Neural progenitor cell (in vitro differentiated cells): ENCODE results near the gene LRFN4. TPM values are rescaled to one million over a fixed set of nuclear protein-coding genes. Genes with fewer than 3 reads are reported as not detected.

Experiments
- DNase-seq: peaks from one replicate; pipeline ENCODE4 v3.0.0-alpha.2; 2016; ENCODE audit warnings: low spot score
- H2AFZ ChIP-seq: fragments of 200-600 bp; sonication (generic); replicated peaks from 2 replicates; pipeline ENCODE4 v1.6.1; 2016; ENCODE audit warnings: antibody characterized with exemption
- H3F3A ChIP-seq: fragments of 200-600 bp; sonication (generic); 2 replicates; pipeline ENCODE4 v1.6.1; 2016; ENCODE audit warnings: antibody characterized with exemption, low read depth
- H3K27ac ChIP-seq: fragments of 200-600 bp; sonication (generic); 2 replicates; pipeline ENCODE4 v1.5.1; 2016; ENCODE audit warnings: mild to moderate bottlenecking
- H3K27me3 ChIP-seq: fragments of 200-600 bp; sonication (generic); 2 replicates; pipeline ENCODE4 v1.6.1; 2016; ENCODE audit warnings: mild to moderate bottlenecking, moderate library complexity
- H3K36me3 ChIP-seq: fragments of 200-600 bp; sonication (generic); 2 replicates; pipeline ENCODE4 v1.5.1; 2016
- H3K4me1 ChIP-seq: fragments of 200-600 bp; sonication (generic); 2 replicates; pipeline ENCODE4 v1.6.1; 2016; ENCODE audit warnings: mixed run types
- H3K4me2 ChIP-seq: fragments of 200-600 bp; sonication (generic); 2 replicates; pipeline ENCODE4 v1.6.1; 2016
- H3K4me3 ChIP-seq: fragments of 200-600 bp; sonication (generic); 2 replicates; pipeline ENCODE4 v1.5.1; 2016
- H3K79me2 ChIP-seq: fragments of 200-600 bp; sonication (generic); 2 replicates; pipeline ENCODE4 v1.6.1; 2016; ENCODE audit warnings: low read depth
- H3K9ac ChIP-seq: fragments of 200-600 bp; sonication (generic); 2 replicates; pipeline ENCODE4 v1.6.1; 2016
- H3K9me3 ChIP-seq: fragments of 200-600 bp; sonication (generic); 2 replicates; pipeline ENCODE4 v1.5.1; 2016; ENCODE audit warnings: low read depth
- H4K20me1 ChIP-seq: fragments of 200-600 bp; sonication (generic); 2 replicates; pipeline ENCODE4 v1.6.1; 2016; ENCODE audit warnings: low read depth
- H3K27ac Mint-ChIP-seq: 3 replicates; pipeline ENCODE4 v1.8.0; 2021; ENCODE audit warnings: mixed read lengths
- H3K27me3 Mint-ChIP-seq: 2 replicates; pipeline ENCODE4 v1.8.0; 2022; ENCODE audit warnings: low read depth, mild to moderate bottlenecking, inconsistent platforms, moderate library complexity, mixed read lengths; ENCODE audit not compliant: insufficient read depth
- H3K36me3 Mint-ChIP-seq: 3 replicates; pipeline ENCODE4 v1.8.0; 2021; ENCODE audit warnings: mixed read lengths
- H3K4me1 Mint-ChIP-seq: 3 replicates; pipeline ENCODE4 v1.8.0; 2021; ENCODE audit warnings: mixed read lengths
- H3K4me3 Mint-ChIP-seq: 3 replicates; pipeline ENCODE4 v1.8.0; 2021; ENCODE audit warnings: mild to moderate bottlenecking, moderate library complexity, mixed read lengths
- H3K9me3 Mint-ChIP-seq: 3 replicates; pipeline ENCODE4 v1.8.0; 2020; ENCODE audit warnings: mixed read lengths
- CTCF ChIP-seq: fragments of 200-600 bp; sonication (generic); IDR thresholded peaks from 2 replicates; pipeline ENCODE4 v1.5.1; 2017; ENCODE audit warnings: antibody characterized with exemption, mild to moderate bottlenecking
- EZH2 ChIP-seq: fragments of 200-600 bp; sonication (generic); IDR thresholded peaks from 2 replicates; pipeline ENCODE4 v1.6.1; 2017; ENCODE audit warnings: antibody characterized with exemption, mild to moderate bottlenecking, moderate library complexity
- EZH2phosphoT487 ChIP-seq: fragments of 200-600 bp; sonication (generic); IDR thresholded peaks from 2 replicates; pipeline ENCODE4 v1.6.1; 2017; ENCODE audit warnings: antibody characterized with exemption
- total RNA-seq: library from RNA; depleted of rRNA; stranded (reverse); fragments of >200 nt; gene quantifications from 2 replicates; pipeline ENCODE4 v1.2.3, GENCODE V29; 2015; ENCODE audit warnings: low replicate concordance

The LRFN4 gene
- total RNA-seq, 1 donor from 2014 or later, result 6.7 TPM

GRCh38 chr11:66834539-66834845 is 22.4 kb upstream of the LRFN4 start:
- peaks cover 28% of the 10 kb centered on the region for H3F3A ChIP-seq
- TF ChIP-seq EZH2, result no peak
- no peak for TF ChIP-seq EZH2phosphoT487
- TF ChIP-seq CTCF, result no peak

GRCh38 chr11:66834943-66835342 is 21.9 kb upstream of the LRFN4 start:
- Histone ChIP-seq H3K9me3 (no peaks in the 10 kb centered on the region), H3K27ac (no peak overlapping the region), H3K4me3 (no peak overlapping the region), H3K79me2 (no peaks in the 10 kb centered on the region), H4K20me1 (peaks cover 3% of the 10 kb centered on the region), H3K4me1 (no peaks in the 10 kb centered on the region), H3K27me3 (no peaks in the 10 kb centered on the region), H3K9ac (no peak overlapping the region), H3F3A (peaks cover 28% of the 10 kb centered on the region), H2AFZ (no peak overlapping the region), H3K4me2 (no peak overlapping the region), H3K36me3 (peaks cover 4% of the 10 kb centered on the region)
- TF ChIP-seq EZH2 (no peak), EZH2phosphoT487 (no peak), CTCF (no peak)
- H3K27me3 Mint-ChIP-seq, result no peaks in the 10 kb centered on the region
- no peak overlapping the region for H3K4me3 Mint-ChIP-seq
- H3K36me3 Mint-ChIP-seq, result peaks cover 3% of the 10 kb centered on the region
- no peaks in the 10 kb centered on the region for H3K4me1 Mint-ChIP-seq
- no peaks in the 10 kb centered on the region for H3K9me3 Mint-ChIP-seq
- DNase-seq, result no peak
- no peak overlapping the region for H3K27ac Mint-ChIP-seq

More at GRCh38 chr11:66834539-66834845, 22.4 kb upstream of the LRFN4 start:
- Histone ChIP-seq H3K36me3 (peaks cover 4% of the 10 kb centered on the region), H3K4me1 (no peaks in the 10 kb centered on the region), H3K4me3 (no peak overlapping the region), H4K20me1 (peaks cover 3% of the 10 kb centered on the region), H3K27ac (no peak overlapping the region), H3K9me3 (no peaks in the 10 kb centered on the region), H3K79me2 (no peaks in the 10 kb centered on the region), H2AFZ (no peak overlapping the region), H3K9ac (no peak overlapping the region), H3K27me3 (no peaks in the 10 kb centered on the region), H3K4me2 (no peak overlapping the region)
- no peak overlapping the region for H3K27ac Mint-ChIP-seq
- H3K36me3 Mint-ChIP-seq, result peaks cover 3% of the 10 kb centered on the region
- H3K4me1 Mint-ChIP-seq, result no peaks in the 10 kb centered on the region
- no peaks in the 10 kb centered on the region for H3K27me3 Mint-ChIP-seq
- no peak for DNase-seq
- no peak overlapping the region for H3K4me3 Mint-ChIP-seq
- no peaks in the 10 kb centered on the region for H3K9me3 Mint-ChIP-seq

- H3K27me3 ChIP-seq, result no peaks in the 10 kb centered on the region
- no peaks in the 10 kb centered on the region for H3K27me3 Mint-ChIP-seq
These were observed 21.0 kb upstream of the LRFN4 start for GRCh38 chr11:66835768-66836405.

More at GRCh38 chr11:66835768-66836405, 21.0 kb upstream of the LRFN4 start:
- no peaks in the 10 kb centered on the region for H3K4me1 ChIP-seq
- H3K79me2 ChIP-seq, result no peaks in the 10 kb centered on the region
- DNase-seq, result no peak
- no peak overlapping the region for H2AFZ ChIP-seq
- Mint-ChIP-seq H3K4me1 (no peaks in the 10 kb centered on the region), H3K27ac (no peak overlapping the region), H3K36me3 (peaks cover 7% of the 10 kb centered on the region), H3K4me3 (no peak overlapping the region), H3K9me3 (no peaks in the 10 kb centered on the region)
- no peak for TF ChIP-seq CTCF
- TF ChIP-seq EZH2, result no peak
- TF ChIP-seq EZH2phosphoT487, result no peak
- H3K4me3 ChIP-seq, result no peak overlapping the region
- no peak overlapping the region for H3K9ac ChIP-seq
- H3F3A ChIP-seq, result peaks cover 28% of the 10 kb centered on the region
- H3K9me3 ChIP-seq, result no peaks in the 10 kb centered on the region
- peaks cover 3% of the 10 kb centered on the region for H4K20me1 ChIP-seq
- no peak overlapping the region for H3K4me2 ChIP-seq
- H3K27ac ChIP-seq, result no peak overlapping the region
- H3K36me3 ChIP-seq, result no peaks in the 10 kb centered on the region
